GM19395 (cell line): ENCODE measurements around the gene PSMB5.
"Not testable (repeated sequence)": the region's sequence is repeated elsewhere in the genome, so short reads cannot be mapped to it uniquely, and the experiment has no call there.

Experiments used
- ATAC-seq: cut with Tn5 transposase; IDR thresholded peaks from one replicate; pipeline ENCODE4 v1.9.1; 2021; ENCODE audit warnings: mild to moderate bottlenecking, moderate library complexity; ENCODE audit not compliant: unreplicated experiment

The PSMB5 gene

GRCh38 chr14:23020143-23021128 lies 14.3 kb downstream of the PSMB5 start:
- ATAC-seq: no peak

GRCh38 chr14:23018107-23018506 lies 16.6 kb downstream of the PSMB5 start:
- no peak for ATAC-seq

- ATAC-seq: no peak
These were observed 17.6 kb downstream of the PSMB5 start for GRCh38 chr14:23017091-23017490.

GRCh38 chr14:23015618-23016017 lies 19.1 kb downstream of the PSMB5 start:
- ATAC-seq: no peak

- not testable (repeated sequence) for ATAC-seq
These were observed 21.0 kb downstream of the PSMB5 start for GRCh38 chr14:23013749-23014054.

- ATAC-seq: no peak
These were observed 21.5 kb downstream of the PSMB5 start for GRCh38 chr14:23013054-23013748.

GRCh38 chr14:23009939-23010726 lies 24.6 kb downstream of the PSMB5 start, which contains the start of gene C14orf93:
C14orf93 (minus strand) TSS chr14:23010143; CDS start chr14:22999023, 11,120 bp downstream.
- no peak for ATAC-seq

- ATAC-seq: no peak
These were observed 25.2 kb downstream of the PSMB5 start for GRCh38 chr14:23009483-23009938.

GRCh38 chr14:23008831-23009230 lies 25.9 kb downstream of the PSMB5 start:
- ATAC-seq: no peak

GRCh38 chr14:23006544-23007419 lies 27.9 kb downstream of the PSMB5 start:
- peak; percentile 98 for ATAC-seq

- ATAC-seq: no peak
These were observed 28.5 kb downstream of the PSMB5 start for GRCh38 chr14:23006188-23006534.

- no peak for ATAC-seq
These were observed 29.1 kb downstream of the PSMB5 start for GRCh38 chr14:23005451-23006187.

GRCh38 chr14:23004274-23004673 lies 30.4 kb downstream of the PSMB5 start:
- ATAC-seq: not testable (repeated sequence)

- no peak for ATAC-seq
These were observed 32.1 kb downstream of the PSMB5 start for GRCh38 chr14:23002592-23002991.

- no peak for ATAC-seq
These were observed 33.8 kb downstream of the PSMB5 start for GRCh38 chr14:23000860-23001259.

GRCh38 chr14:22998329-22999012 lies 36.2 kb downstream of the PSMB5 start:
- no peak for ATAC-seq

GRCh38 chr14:22997676-22998323 lies 36.9 kb downstream of the PSMB5 start:
- no peak for ATAC-seq
